ENCODE data around the gene PLD6.
"Not testable (repeated sequence)": the region's sequence is repeated elsewhere in the genome, so short reads cannot be mapped to it uniquely, and the experiment has no call there.

Gene PLD6

GRCh38 chr17:17172990-17173389, 33.1 kb downstream of the PLD6 start:
- DNase-seq: no peak

GRCh38 chr17:17172001-17172939, 33.9 kb downstream of the PLD6 start:
- no peak for DNase-seq

- no peak for DNase-seq
Measured at GRCh38 chr17:17171186-17171585, 34.9 kb downstream of the PLD6 start.

GRCh38 chr17:17170346-17170985, 35.7 kb downstream of the PLD6 start:
- no peak for DNase-seq

- DNase-seq: no peak
Measured at GRCh38 chr17:17169396-17169795, 36.7 kb downstream of the PLD6 start.

GRCh38 chr17:17168401-17168800, 37.7 kb downstream of the PLD6 start:
- no peak for DNase-seq

- no peak for DNase-seq
Measured at GRCh38 chr17:17167986-17168385, 38.1 kb downstream of the PLD6 start.

- DNase-seq: no peak
Measured at GRCh38 chr17:17167356-17167755, 38.8 kb downstream of the PLD6 start.

GRCh38 chr17:17166446-17166845, 39.7 kb downstream of the PLD6 start:
- no peak for DNase-seq

GRCh38 chr17:17165666-17166308, 40.3 kb downstream of the PLD6 start:
- no peak for DNase-seq

- no peak for DNase-seq
Measured at GRCh38 chr17:17164676-17165075, 41.5 kb downstream of the PLD6 start.

- no peak for DNase-seq
Measured at GRCh38 chr17:17164156-17164555, 42.0 kb downstream of the PLD6 start.

- DNase-seq: no peak
Measured at GRCh38 chr17:17161759-17162158, 44.4 kb downstream of the PLD6 start.

GRCh38 chr17:17161121-17161520, 45.0 kb downstream of the PLD6 start:
- DNase-seq: no peak

- no peak for DNase-seq
Measured at GRCh38 chr17:17159571-17159970, 46.6 kb downstream of the PLD6 start.

GRCh38 chr17:17158506-17158905, 47.6 kb downstream of the PLD6 start:
- not testable (repeated sequence) for DNase-seq

- no peak for DNase-seq
Measured at GRCh38 chr17:17157041-17157440, 49.1 kb downstream of the PLD6 start.

GRCh38 chr17:17156511-17156910, 49.6 kb downstream of the PLD6 start:
- no peak for DNase-seq

- DNase-seq: no peak
Measured at GRCh38 chr17:17156107-17156506, 50.0 kb downstream of the PLD6 start.

GRCh38 chr17:17155568-17155967, 50.6 kb downstream of the PLD6 start:
- no peak for DNase-seq

- no peak for DNase-seq
Measured at GRCh38 chr17:17154981-17155380, 51.2 kb downstream of the PLD6 start.

- DNase-seq: no peak
Measured at GRCh38 chr17:17154556-17154955, 51.6 kb downstream of the PLD6 start.

GRCh38 chr17:17153709-17154108, 52.4 kb downstream of the PLD6 start:
- DNase-seq: no peak

GRCh38 chr17:17153071-17153470, 53.1 kb downstream of the PLD6 start:
- DNase-seq: no peak

Data from activated CD4-positive, alpha-beta T cell treated with anti-CD3 and anti-CD28 coated beads for 48 hours (primary cell).